Measurements from ENCODE around the gene ATR.
A peak's percentile ranks its signal among the peaks of the same experiment; 100 is the strongest.

Gene ATR

GRCh38 chr3:142601713-142602112 lies 23.2 kb upstream of the ATR start:
- Histone ChIP-seq H3K4me3 (ENCODE audit: low read length) (no peak overlapping the region), H4K20me1 (ENCODE audit: insufficient read depth, low read length) (no peaks in the 10 kb centered on the region), H3K79me2 (ENCODE audit: low read length) (no peaks in the 10 kb centered on the region), H3K27ac (ENCODE audit: low read length) (no peak overlapping the region), H3K4me2 (ENCODE audit: low read length) (no peak overlapping the region), H3K9me3 (ENCODE audit: insufficient read depth, low read length) (no peaks in the 10 kb centered on the region), H2AFZ (ENCODE audit: low read depth, low read length) (no peak overlapping the region), H3K36me3 (replicated peaks; ENCODE audit: low read depth, low read length) (no peaks in the 10 kb centered on the region), H3K9ac (ENCODE audit: low read length) (no peak overlapping the region), H3K4me1 (ENCODE audit: low read length) (peaks cover 29% of the 10 kb centered on the region), H3K27me3 (ENCODE audit: low read depth, low read length) (no peaks in the 10 kb centered on the region)
- TF ChIP-seq CTCF (IDR thresholded peaks at IDR 0.05; ENCODE audit: low read depth, low read length) (no peak), EZH2phosphoT487 (IDR thresholded peaks at IDR 0.05; ENCODE audit: low read depth) (no peak)

GRCh38 chr3:142597906-142598305 lies 19.4 kb upstream of the ATR start:
- H3K27ac ChIP-seq (ENCODE audit: low read length): no peak overlapping the region
- no peaks in the 10 kb centered on the region for H4K20me1 ChIP-seq (ENCODE audit: insufficient read depth, low read length)
- no peaks in the 10 kb centered on the region for H3K36me3 ChIP-seq (replicated peaks; ENCODE audit: low read depth, low read length)
- TF ChIP-seq EZH2phosphoT487 (IDR thresholded peaks at IDR 0.05; ENCODE audit: low read depth): no peak
- TF ChIP-seq CTCF (IDR thresholded peaks at IDR 0.05; ENCODE audit: low read depth, low read length): no peak
- no peak overlapping the region for H2AFZ ChIP-seq (ENCODE audit: low read depth, low read length)
- H3K27me3 ChIP-seq (ENCODE audit: low read depth, low read length): no peaks in the 10 kb centered on the region
- no peaks in the 10 kb centered on the region for H3K79me2 ChIP-seq (ENCODE audit: low read length)
- no peaks in the 10 kb centered on the region for H3K9me3 ChIP-seq (ENCODE audit: insufficient read depth, low read length)
- H3K4me3 ChIP-seq (ENCODE audit: low read length): no peak overlapping the region
- H3K4me1 ChIP-seq (ENCODE audit: low read length): peaks cover 11% of the 10 kb centered on the region
- H3K4me2 ChIP-seq (ENCODE audit: low read length): no peak overlapping the region
- H3K9ac ChIP-seq (ENCODE audit: low read length): no peak overlapping the region

- peak overlapping the region; percentile 100 for H2AFZ ChIP-seq (ENCODE audit: low read depth, low read length)
- no peaks in the 10 kb centered on the region for H3K79me2 ChIP-seq (ENCODE audit: low read length)
- no peaks in the 10 kb centered on the region for H3K27me3 ChIP-seq (ENCODE audit: low read depth, low read length)
- no peak overlapping the region for H3K27ac ChIP-seq (ENCODE audit: low read length)
- H3K9ac ChIP-seq (ENCODE audit: low read length): peak overlapping the region; percentile 73
- peak overlapping the region; percentile 94 for H3K4me2 ChIP-seq (ENCODE audit: low read length)
- no peaks in the 10 kb centered on the region for H4K20me1 ChIP-seq (ENCODE audit: insufficient read depth, low read length)
- TF ChIP-seq EZH2phosphoT487 (IDR thresholded peaks at IDR 0.05; ENCODE audit: low read depth): no peak
- no peak for TF ChIP-seq CTCF (IDR thresholded peaks at IDR 0.05; ENCODE audit: low read depth, low read length)
- H3K9me3 ChIP-seq (ENCODE audit: insufficient read depth, low read length): no peaks in the 10 kb centered on the region
- no peaks in the 10 kb centered on the region for H3K36me3 ChIP-seq (replicated peaks; ENCODE audit: low read depth, low read length)
- H3K4me1 ChIP-seq (ENCODE audit: low read length): peaks cover 11% of the 10 kb centered on the region
- H3K4me3 ChIP-seq (ENCODE audit: low read length): peak overlapping the region; percentile 93
Observed at GRCh38 chr3:142596726-142597088, 18.2 kb upstream of the ATR start.

- Histone ChIP-seq H3K27me3 (ENCODE audit: low read depth, low read length) (no peaks in the 10 kb centered on the region), H2AFZ (ENCODE audit: low read depth, low read length) (peak within 1 kb of the TSS; percentile 100), H3K4me1 (ENCODE audit: low read length) (peaks cover 11% of the 10 kb centered on the region), H3K9me3 (ENCODE audit: insufficient read depth, low read length) (no peaks in the 10 kb centered on the region), H3K27ac (ENCODE audit: low read length) (no peak within 1 kb of the TSS), H3K79me2 (ENCODE audit: low read length) (no peaks in the 10 kb centered on the region), H3K4me2 (ENCODE audit: low read length) (peak within 1 kb of the TSS; percentile 94), H3K9ac (ENCODE audit: low read length) (peak within 1 kb of the TSS; percentile 73), H4K20me1 (ENCODE audit: insufficient read depth, low read length) (no peaks in the 10 kb centered on the region), H3K36me3 (replicated peaks; ENCODE audit: low read depth, low read length) (no peaks in the 10 kb centered on the region), H3K4me3 (ENCODE audit: low read length) (peak within 1 kb of the TSS; percentile 93)
- no peak for TF ChIP-seq CTCF (IDR thresholded peaks at IDR 0.05; ENCODE audit: low read depth, low read length)
- no peak for TF ChIP-seq EZH2phosphoT487 (IDR thresholded peaks at IDR 0.05; ENCODE audit: low read depth)
Observed at GRCh38 chr3:142595951-142596725, 17.6 kb upstream of the ATR start, which contains the start of gene PLS1. PLS1 (plus strand) TSS chr3:142596393; CDS start chr3:142664238, 67,845 bp downstream.

Measured in OCI-LY3 (cell line).